Esophagus squamous epithelium (tissue), 5 donors: ENCODE data around the gene SOX9. TPM values are rescaled to one million over a fixed set of nuclear protein-coding genes. Genes with fewer than 3 reads are reported as not detected.
"Not testable (repeated sequence)": the region's sequence is repeated elsewhere in the genome, so short reads cannot be mapped to it uniquely, and the experiment has no call there.

Source experiments
- DNase-seq: peaks from one replicate; lab custom pipeline; 2025; lab: John Stamatoyannopoulos, UW
- H3K27ac ChIP-seq, 4 donors: fragments of 200-600 bp; sonication (generic); one replicate each; pipeline ENCODE4 v1.5.1; 2016 to 2019; ENCODE audit warnings: mild to moderate bottlenecking in 1 of 4
- H3K27me3 ChIP-seq, 4 donors: fragments of 200-600 bp; sonication (generic); 1 replicate in 3 of 4; 2 replicates in 1 of 4; pipeline versions ENCODE4 v1.5.1 to v1.6.0; 2017 to 2021; ENCODE audit warnings: antibody characterized with exemption in 1 of 4
- H3K36me3 ChIP-seq, 3 donors: fragments of 200-600 bp; sonication (generic); one replicate each; pipeline ENCODE4 v1.5.1; 2016 to 2019
- H3K4me1 ChIP-seq, 3 donors: fragments of 200-600 bp; sonication (generic); one replicate each; pipeline ENCODE4 v1.5.1; 2017 to 2019
- H3K4me3 ChIP-seq, 4 donors: fragments of 200-600 bp; sonication (generic); 1 replicate in 3 of 4; 2 replicates in 1 of 4; pipeline ENCODE4 v1.5.1; 2016 to 2019; ENCODE audit warnings: mild to moderate bottlenecking in 2 of 4, moderate library complexity in 1 of 4
- H3K9me3 ChIP-seq, 3 donors: fragments of 200-600 bp; sonication (generic); one replicate each; pipeline ENCODE4 v1.5.1; 2016 to 2019
- POLR2A ChIP-seq, 4 donors: fragments of 450-650 bp; IDR thresholded peaks; one replicate each; pipeline ENCODE4 v1.6.1; 2017; ENCODE audit warnings: antibody characterized with exemption in 4 of 4, mild to moderate bottlenecking in 4 of 4, moderate library complexity in 3 of 4
- WGBS, 2 donors: methylation state at CpG; one replicate each; pipeline ENCODE4 v1.1.5; 2018; 5-methylcytosine and 5-hydroxymethylcytosine counted together
- intact Hi-C: fragments of 100-400 bp; cut with DNase I; formaldehyde crosslinking; loops from one replicate; pipeline ENCODE4 v1.15.0; 2022
- total RNA-seq, 4 donors: library from RNA; depleted of rRNA; stranded (reverse); fragments of >200 nt; gene quantifications; one replicate each; pipeline ENCODE4 v1.1.0, GENCODE V29; 2016
- TF ChIP-seq, protein P1 (sequence below), 6 experiments: fragments of 450-650 bp in 4 of 6; fragments of 200-600 bp in 2 of 6; sonication (generic) in 2 of 6; IDR thresholded peaks; one replicate each; pipeline ENCODE4 v1.5.1; 2016 to 2019; ENCODE audit warnings: antibody characterized with exemption in 6 of 6, mild to moderate bottlenecking in 4 of 6, moderate library complexity in 4 of 6
- donor health status: DM: yes; HTN: yes; CAD: no.

Gene SOX9
- total RNA-seq, 4 donors from 2014 or later: 7.4 to 11.5 (median 11.1) TPM

DNA sequence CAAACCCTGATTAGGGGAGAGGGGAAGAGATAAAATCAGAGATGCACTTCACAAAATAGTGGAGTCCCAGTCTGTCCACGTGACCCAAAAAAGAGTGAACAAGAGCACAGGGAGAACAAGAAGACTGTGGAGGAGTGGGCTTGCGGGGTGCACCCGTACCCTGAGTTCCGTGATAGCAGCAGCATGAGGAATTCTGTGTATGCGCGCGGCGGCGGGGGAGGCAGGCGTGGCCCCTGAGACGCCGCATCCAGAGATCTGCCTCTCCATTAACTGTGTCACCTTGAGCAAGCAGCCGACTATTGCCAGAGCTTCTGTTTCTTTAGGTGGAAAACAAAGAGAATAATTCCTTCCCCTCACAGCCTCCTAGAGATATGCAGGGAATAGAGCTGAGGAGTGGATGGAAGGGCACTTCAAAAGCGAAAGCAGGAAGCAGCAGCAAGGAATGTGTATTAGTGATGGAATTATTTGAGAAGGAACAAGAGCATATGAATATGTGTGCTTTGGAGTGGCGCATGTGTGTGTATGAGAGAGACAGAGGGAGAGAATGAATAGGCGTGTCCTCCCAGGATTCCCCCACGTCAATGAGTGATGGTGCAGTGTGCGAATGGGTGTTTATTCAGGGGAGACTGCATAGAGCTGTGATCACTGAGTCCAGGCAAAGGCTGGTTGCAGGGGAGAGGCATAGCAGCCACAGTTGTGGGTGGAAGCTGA, 10.4 kb upstream of the SOX9 start:
- TF ChIP-seq, protein P1, sequence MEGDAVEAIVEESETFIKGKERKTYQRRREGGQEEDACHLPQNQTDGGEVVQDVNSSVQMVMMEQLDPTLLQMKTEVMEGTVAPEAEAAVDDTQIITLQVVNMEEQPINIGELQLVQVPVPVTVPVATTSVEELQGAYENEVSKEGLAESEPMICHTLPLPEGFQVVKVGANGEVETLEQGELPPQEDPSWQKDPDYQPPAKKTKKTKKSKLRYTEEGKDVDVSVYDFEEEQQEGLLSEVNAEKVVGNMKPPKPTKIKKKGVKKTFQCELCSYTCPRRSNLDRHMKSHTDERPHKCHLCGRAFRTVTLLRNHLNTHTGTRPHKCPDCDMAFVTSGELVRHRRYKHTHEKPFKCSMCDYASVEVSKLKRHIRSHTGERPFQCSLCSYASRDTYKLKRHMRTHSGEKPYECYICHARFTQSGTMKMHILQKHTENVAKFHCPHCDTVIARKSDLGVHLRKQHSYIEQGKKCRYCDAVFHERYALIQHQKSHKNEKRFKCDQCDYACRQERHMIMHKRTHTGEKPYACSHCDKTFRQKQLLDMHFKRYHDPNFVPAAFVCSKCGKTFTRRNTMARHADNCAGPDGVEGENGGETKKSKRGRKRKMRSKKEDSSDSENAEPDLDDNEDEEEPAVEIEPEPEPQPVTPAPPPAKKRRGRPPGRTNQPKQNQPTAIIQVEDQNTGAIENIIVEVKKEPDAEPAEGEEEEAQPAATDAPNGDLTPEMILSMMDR (IDR thresholded peaks at IDR 0.05): no peak
- TF ChIP-seq POLR2A (IDR thresholded peaks at IDR 0.05): no peak
- 45 to 65% methylated on average over 18 of the region's 18 CpGs for WGBS, 2 donors
- Histone ChIP-seq H3K9me3 (no peaks in the 10 kb centered on the region), H3K27ac (peak overlapping the region in 1 of 4 donors; percentile 28), H3K36me3 (no peaks in the 10 kb centered on the region), H3K27me3 (peaks cover 0 to 65% (median 0%) of the 10 kb centered on the region in 4 donors), H3K4me1 (peaks cover 0 to 15% (median 4%) of the 10 kb centered on the region in 3 donors), H3K4me3 (peak overlapping the region; percentile 12 to 52 (median 24))
- intact Hi-C loops: loop anchor here (10.0 kb wide), 1 partner anchor 636 kb away; no protein-coding TSS in a partner anchor
- no peak for DNase-seq

DNA sequence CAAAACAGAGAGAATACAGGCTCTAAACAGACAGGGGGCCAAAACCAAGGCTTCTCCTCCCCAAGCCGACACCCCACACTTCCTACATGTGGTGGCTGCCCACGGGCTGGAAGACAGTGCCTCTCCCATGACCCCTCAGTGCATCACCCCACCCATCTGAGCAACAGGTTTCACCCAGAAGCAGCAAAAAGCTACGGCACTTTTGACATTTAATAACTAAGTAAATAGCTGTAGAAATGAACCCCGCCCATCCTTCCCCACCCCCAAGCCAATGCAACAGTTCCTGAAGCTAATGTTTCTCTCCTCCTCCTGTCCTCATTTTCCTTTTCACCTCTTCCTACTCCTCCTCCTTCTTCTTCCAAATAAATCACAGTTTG, 9.9 kb upstream of the SOX9 start:
- DNase-seq: no peak
- H3K27ac ChIP-seq: peak overlapping the region in 1 of 4 donors; percentile 28
- TF ChIP-seq, protein P1 (IDR thresholded peaks at IDR 0.05): no peak
- no peak for TF ChIP-seq POLR2A (IDR thresholded peaks at IDR 0.05)
- H3K4me1 ChIP-seq: peaks cover 0 to 18% (median 4%) of the 10 kb centered on the region in 3 donors
- 7 to 27% methylated on average over 4 of the region's 4 CpGs for WGBS, 2 donors
- peak overlapping the region; percentile 12 to 52 (median 24) for H3K4me3 ChIP-seq
- intact Hi-C loops: loop anchor here (10.0 kb wide), 1 partner anchor 636 kb away; no protein-coding TSS in a partner anchor
- H3K9me3 ChIP-seq: no peaks in the 10 kb centered on the region
- H3K36me3 ChIP-seq: no peaks in the 10 kb centered on the region
- H3K27me3 ChIP-seq: peaks cover 0 to 70% (median 0%) of the 10 kb centered on the region in 4 donors

DNA sequence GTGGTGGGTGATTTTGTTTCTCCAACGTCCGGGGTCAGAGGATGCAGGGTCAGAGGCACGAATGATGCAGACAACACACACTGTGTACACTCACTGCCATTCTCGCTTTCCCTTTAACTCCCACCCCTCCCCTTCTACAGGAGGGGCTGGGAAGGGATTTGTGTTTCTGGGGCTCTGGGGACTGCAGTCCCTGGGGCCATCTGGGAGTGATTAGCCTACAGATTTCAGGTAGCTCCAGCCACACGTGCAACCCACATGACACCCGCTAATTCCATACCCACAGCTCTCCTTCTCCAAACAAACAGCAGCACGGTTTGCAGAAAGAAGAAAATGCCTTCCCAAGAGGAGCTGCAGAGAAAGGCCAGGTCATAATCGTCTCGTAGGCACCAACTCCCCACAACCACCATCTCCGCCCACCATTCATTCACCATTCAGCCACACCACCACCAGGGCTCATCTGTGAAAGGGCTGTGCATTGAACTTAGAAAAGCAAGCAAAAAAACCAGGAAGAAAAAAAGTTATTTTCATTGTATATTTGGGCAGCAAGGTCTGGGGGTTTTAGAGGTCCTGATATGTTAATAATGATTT, 9.4 kb upstream of the SOX9 start:
- DNase-seq: no peak
- H3K4me3 ChIP-seq: no peak overlapping the region
- WGBS, 2 donors: 37 to 39% methylated on average over 9 to 10 of the region's 10 CpGs
- no peak overlapping the region for H3K27ac ChIP-seq
- H3K27me3 ChIP-seq: peaks cover 0 to 75% (median 0%) of the 10 kb centered on the region in 4 donors
- H3K9me3 ChIP-seq: no peaks in the 10 kb centered on the region
- H3K36me3 ChIP-seq: no peaks in the 10 kb centered on the region
- peaks cover 0 to 23% (median 4%) of the 10 kb centered on the region in 3 donors for H3K4me1 ChIP-seq
- intact Hi-C loops: loop anchor here (10.0 kb wide), 1 partner anchor 637 kb away; no protein-coding TSS in a partner anchor
- TF ChIP-seq, protein P1 (IDR thresholded peaks at IDR 0.05): no peak
- TF ChIP-seq POLR2A (IDR thresholded peaks at IDR 0.05): no peak

DNA sequence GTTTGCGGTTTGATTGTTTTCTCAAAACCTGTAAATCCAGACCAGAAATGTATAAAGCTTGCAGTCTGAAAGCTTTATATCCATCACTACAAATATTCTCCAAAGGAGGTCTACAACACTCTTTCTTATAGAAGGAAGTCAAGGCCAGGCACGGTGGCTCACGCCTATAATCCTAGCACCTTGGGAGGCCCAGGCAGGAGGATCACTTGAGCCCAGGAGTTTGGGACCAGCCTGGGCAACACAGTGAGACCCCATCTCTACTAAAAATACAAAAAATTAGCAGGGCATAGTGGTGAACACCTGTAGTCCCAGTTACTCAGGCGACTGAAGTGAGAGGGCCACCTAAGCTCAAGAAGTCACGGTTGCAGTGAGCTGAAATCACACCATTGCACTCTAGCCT, 8.9 kb upstream of the SOX9 start:
- WGBS, 2 donors: 87 to 93% methylated on average over 4 to 5 of the region's 5 CpGs
- not testable (repeated sequence) for H3K36me3 ChIP-seq, H3K4me3 ChIP-seq, DNase-seq, H3K27ac ChIP-seq, H3K9me3 ChIP-seq
- Histone ChIP-seq H3K27me3 (peaks cover 0 to 80% (median 4%) of the 10 kb centered on the region in 4 donors), H3K4me1 (peaks cover under 1 to 28% (median 7%) of the 10 kb centered on the region in 3 donors)
- intact Hi-C loops: loop anchor here (10.0 kb wide), 1 partner anchor 637 kb away; no protein-coding TSS in a partner anchor

DNA sequence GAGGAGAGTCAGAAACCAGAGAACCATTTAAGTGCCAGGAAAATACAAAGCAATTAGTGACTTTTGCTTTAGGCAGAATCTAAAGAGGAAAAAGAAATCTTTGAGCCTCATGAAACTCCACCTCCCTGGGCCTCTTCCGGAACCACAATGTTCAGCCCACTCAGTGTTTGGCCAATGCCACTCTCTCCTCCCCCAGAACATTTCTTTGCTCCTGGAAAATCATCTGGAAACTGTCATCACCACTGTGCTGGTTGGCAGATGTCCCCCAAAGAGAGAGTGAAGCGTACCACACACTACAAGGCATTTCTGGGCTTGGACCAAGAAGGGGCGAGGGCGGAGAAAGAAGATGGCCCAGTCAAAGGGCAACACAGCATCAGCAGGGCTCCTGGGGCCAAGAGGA, 7.1 kb upstream of the SOX9 start:
- Histone ChIP-seq H3K4me1 (peaks cover 14 to 46% (median 21%) of the 10 kb centered on the region in 3 donors), H3K9me3 (no peaks in the 10 kb centered on the region), H3K4me3 (no peak overlapping the region), H3K36me3 (no peaks in the 10 kb centered on the region), H3K27me3 (peaks cover 9 to 98% (median 16%) of the 10 kb centered on the region in 4 donors), H3K27ac (no peak overlapping the region)
- TF ChIP-seq, protein P1 (IDR thresholded peaks at IDR 0.05): no peak
- TF ChIP-seq POLR2A (IDR thresholded peaks at IDR 0.05): no peak
- WGBS, 2 donors: 92 to 93% methylated on average over 4 of the region's 4 CpGs
- DNase-seq: no peak
- intact Hi-C loops: loop anchor here (10.0 kb wide), 1 partner anchor 639 kb away; no protein-coding TSS in a partner anchor
